Ovary (tissue), 3 donors: ENCODE results near the gene TUBA4B.

ENCODE experiments used
- POLR2A ChIP-seq: fragments of 450-650 bp; IDR thresholded peaks from one replicate; pipeline ENCODE4 v1.6.1; 2017; ENCODE audit warnings: antibody characterized with exemption, mild to moderate bottlenecking, moderate library complexity
- TF ChIP-seq, protein P1 (sequence below), 3 donors: fragments of 450-650 bp in 2 of 3; fragments of 200-600 bp in 1 of 3; IDR thresholded peaks; one replicate each; pipeline versions ENCODE4 v1.5.1 to v1.8.0; 2016 to 2022; ENCODE audit warnings: antibody characterized with exemption in 3 of 3, mild to moderate bottlenecking in 1 of 3
- donor health status: DM: no; HTN: no; CAD: no.

DNA sequence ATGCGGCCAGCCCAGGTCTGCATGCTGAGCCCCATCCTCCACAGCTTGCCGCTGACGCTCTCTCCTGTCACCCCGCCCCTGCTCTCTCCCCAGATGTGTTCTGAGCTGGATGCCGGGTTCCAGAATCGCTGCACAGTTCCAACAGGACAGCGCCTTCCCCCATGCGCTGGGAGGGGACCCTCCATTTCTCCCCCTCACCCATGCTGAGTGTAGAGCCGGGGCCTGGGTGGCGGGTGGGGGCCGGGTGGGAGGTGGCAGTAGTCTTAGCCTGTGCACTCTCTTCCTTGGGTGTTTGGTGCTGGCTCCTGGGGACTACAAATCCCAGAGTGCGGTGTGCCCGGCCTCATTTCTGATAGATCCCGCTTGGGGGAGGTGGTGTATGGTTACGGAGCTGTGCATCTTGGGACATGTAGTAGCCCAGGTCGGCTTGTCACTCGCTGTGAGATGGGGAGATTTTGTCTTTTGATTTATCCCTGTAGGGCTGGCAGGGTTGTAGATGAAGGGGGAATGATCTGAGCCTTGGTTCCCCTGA is 32.9 kb downstream of the TUBA4B start:
- TF ChIP-seq, protein P1, sequence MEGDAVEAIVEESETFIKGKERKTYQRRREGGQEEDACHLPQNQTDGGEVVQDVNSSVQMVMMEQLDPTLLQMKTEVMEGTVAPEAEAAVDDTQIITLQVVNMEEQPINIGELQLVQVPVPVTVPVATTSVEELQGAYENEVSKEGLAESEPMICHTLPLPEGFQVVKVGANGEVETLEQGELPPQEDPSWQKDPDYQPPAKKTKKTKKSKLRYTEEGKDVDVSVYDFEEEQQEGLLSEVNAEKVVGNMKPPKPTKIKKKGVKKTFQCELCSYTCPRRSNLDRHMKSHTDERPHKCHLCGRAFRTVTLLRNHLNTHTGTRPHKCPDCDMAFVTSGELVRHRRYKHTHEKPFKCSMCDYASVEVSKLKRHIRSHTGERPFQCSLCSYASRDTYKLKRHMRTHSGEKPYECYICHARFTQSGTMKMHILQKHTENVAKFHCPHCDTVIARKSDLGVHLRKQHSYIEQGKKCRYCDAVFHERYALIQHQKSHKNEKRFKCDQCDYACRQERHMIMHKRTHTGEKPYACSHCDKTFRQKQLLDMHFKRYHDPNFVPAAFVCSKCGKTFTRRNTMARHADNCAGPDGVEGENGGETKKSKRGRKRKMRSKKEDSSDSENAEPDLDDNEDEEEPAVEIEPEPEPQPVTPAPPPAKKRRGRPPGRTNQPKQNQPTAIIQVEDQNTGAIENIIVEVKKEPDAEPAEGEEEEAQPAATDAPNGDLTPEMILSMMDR (IDR thresholded peaks at IDR 0.05): no peak
- TF ChIP-seq POLR2A: no peak
